SK-N-SH treated with all-trans-retinoic acid at 6 μM for 48 hours (cell line): ENCODE results near the gene FYN.
A peak's percentile ranks its signal among the peaks of the same experiment; 100 is the strongest.

Source experiments
- ATAC-seq: fragments of 200-7000 bp; cut with Tn5 transposase; 3 replicates; pipeline ENCODE4 v1.9.1; 2020; ENCODE audit warnings: mild to moderate bottlenecking, moderate library complexity
- ARNTL ChIP-seq: fragments of 450-650 bp; formaldehyde crosslinking; IDR thresholded peaks from 2 replicates; pipeline ENCODE4 v1.5.0; 2020; ENCODE audit warnings: low read depth, mild to moderate bottlenecking, moderate library complexity, borderline replicate concordance
- BACH2 ChIP-seq: fragments of 250-450 bp; sonication (Bioruptor Pico); IDR thresholded peaks from 2 replicates; pipeline ENCODE4 v1.9.0; 2021; ENCODE audit warnings: mild to moderate bottlenecking, borderline replicate concordance
- CREB5 ChIP-seq: fragments of 250-450 bp; sonication (Bioruptor Pico); IDR thresholded peaks from 2 replicates; pipeline ENCODE4 v1.5.1; 2020; ENCODE audit warnings: low read depth, mild to moderate bottlenecking, moderate library complexity
- CSDC2 ChIP-seq: fragments of 250-450 bp; sonication (Bioruptor Pico); IDR thresholded peaks from 2 replicates; pipeline ENCODE4 v1.5.0; 2020; ENCODE audit warnings: mild to moderate bottlenecking, moderate library complexity
- ESRRG ChIP-seq: fragments of 250-450 bp; sonication (Bioruptor Pico); IDR thresholded peaks from 2 replicates; pipeline ENCODE4 v1.6.1; 2021; ENCODE audit warnings: mild to moderate bottlenecking
- ISL1 ChIP-seq: fragments of 250-450 bp; sonication (Bioruptor Pico); IDR thresholded peaks from 2 replicates; pipeline ENCODE4 v2.1.2; 2022; ENCODE audit warnings: mild to moderate bottlenecking, moderate library complexity
- OSR1 ChIP-seq: fragments of 250-450 bp; sonication (Bioruptor Pico); IDR thresholded peaks from 2 replicates; pipeline ENCODE4 v1.8.0; 2022; ENCODE audit warnings: moderate library complexity, mild to moderate bottlenecking, inconsistent platforms
- PPARA ChIP-seq: fragments of 250-450 bp; sonication (Bioruptor Pico); IDR thresholded peaks from 2 replicates; pipeline ENCODE4 v1.5.0; 2020; ENCODE audit warnings: mild to moderate bottlenecking, borderline replicate concordance
- SNAI2 ChIP-seq: fragments of 250-450 bp; sonication (Bioruptor Pico); IDR thresholded peaks from 2 replicates; pipeline ENCODE4 v1.5.0; 2020; ENCODE audit warnings: mild to moderate bottlenecking, moderate library complexity
- TCF4 ChIP-seq: fragments of 250-450 bp; sonication (Bioruptor Pico); IDR thresholded peaks from 2 replicates; pipeline ENCODE4 v1.8.0; 2021; ENCODE audit warnings: mild to moderate bottlenecking, moderate library complexity, borderline replicate concordance
- TOX ChIP-seq: fragments of 250-450 bp; sonication (Bioruptor Pico); IDR thresholded peaks from 2 replicates; pipeline ENCODE4 v1.8.0; 2021; ENCODE audit warnings: mild to moderate bottlenecking, moderate library complexity, borderline replicate concordance
- ZFP3 ChIP-seq: fragments of 250-450 bp; sonication (Bioruptor Pico); IDR thresholded peaks from 2 replicates; pipeline ENCODE4 v1.5.0; 2020; ENCODE audit warnings: mild to moderate bottlenecking, moderate library complexity
- ZFP30 ChIP-seq: fragments of 450-650 bp; formaldehyde crosslinking; IDR thresholded peaks from 2 replicates; pipeline ENCODE4 v1.5.0; 2022; ENCODE audit warnings: mild to moderate bottlenecking, moderate library complexity
- ZNF565 ChIP-seq: fragments of 450-650 bp; formaldehyde crosslinking; conservative IDR thresholded peaks from 2 replicates; pipeline ENCODE4 v1.5.0; 2020; ENCODE audit warnings: low read depth, mild to moderate bottlenecking, moderate library complexity
- ZNF8 ChIP-seq: fragments of 450-650 bp; formaldehyde crosslinking; IDR thresholded peaks from 2 replicates; pipeline ENCODE4 v1.5.0; 2020; ENCODE audit warnings: mild to moderate bottlenecking, moderate library complexity
- TF ChIP-seq, protein P1 (sequence below): fragments of 250-450 bp; sonication (Bioruptor Pico); IDR thresholded peaks from 2 replicates; pipeline ENCODE4 v1.8.0; 2020; ENCODE audit warnings: mild to moderate bottlenecking, moderate library complexity, borderline replicate concordance
- TF ChIP-seq, protein P2 (sequence below): fragments of 250-450 bp; sonication (Bioruptor Pico); IDR thresholded peaks from 2 replicates; pipeline ENCODE4 v1.8.0; 2021; ENCODE audit warnings: low read depth, mild to moderate bottlenecking, moderate library complexity, borderline replicate concordance
- TF ChIP-seq, protein P3 (sequence below): fragments of 250-450 bp; sonication (Bioruptor Pico); IDR thresholded peaks from 2 replicates; pipeline ENCODE4 v1.5.1; 2021; ENCODE audit warnings: mild to moderate bottlenecking, moderate library complexity

FYN gene

GRCh38 chr6:111768431-111768770 lies 104.9 kb downstream of the FYN start (continued):
- TF ChIP-seq ZFP3 (CRISPR knock-in tag) (no peak), ESRRG (CRISPR knock-in tag) (no peak)

- TF ChIP-seq SNAI2 (no peak), BACH2 (CRISPR knock-in tag) (no peak), PPARA (CRISPR knock-in tag) (no peak), CSDC2 (CRISPR knock-in tag) (no peak), ZFP30 (no peak), ZFP3 (CRISPR knock-in tag) (no peak), TOX (no peak), ZNF8 (CRISPR knock-in tag) (no peak), ARNTL (CRISPR knock-in tag) (no peak), OSR1 (CRISPR knock-in tag) (no peak)
- TF ChIP-seq, protein P1, sequence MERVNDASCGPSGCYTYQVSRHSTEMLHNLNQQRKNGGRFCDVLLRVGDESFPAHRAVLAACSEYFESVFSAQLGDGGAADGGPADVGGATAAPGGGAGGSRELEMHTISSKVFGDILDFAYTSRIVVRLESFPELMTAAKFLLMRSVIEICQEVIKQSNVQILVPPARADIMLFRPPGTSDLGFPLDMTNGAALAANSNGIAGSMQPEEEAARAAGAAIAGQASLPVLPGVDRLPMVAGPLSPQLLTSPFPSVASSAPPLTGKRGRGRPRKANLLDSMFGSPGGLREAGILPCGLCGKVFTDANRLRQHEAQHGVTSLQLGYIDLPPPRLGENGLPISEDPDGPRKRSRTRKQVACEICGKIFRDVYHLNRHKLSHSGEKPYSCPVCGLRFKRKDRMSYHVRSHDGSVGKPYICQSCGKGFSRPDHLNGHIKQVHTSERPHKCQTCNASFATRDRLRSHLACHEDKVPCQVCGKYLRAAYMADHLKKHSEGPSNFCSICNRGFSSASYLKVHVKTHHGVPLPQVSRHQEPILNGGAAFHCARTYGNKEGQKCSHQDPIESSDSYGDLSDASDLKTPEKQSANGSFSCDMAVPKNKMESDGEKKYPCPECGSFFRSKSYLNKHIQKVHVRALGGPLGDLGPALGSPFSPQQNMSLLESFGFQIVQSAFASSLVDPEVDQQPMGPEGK, result no peak
- TF ChIP-seq, protein P2, sequence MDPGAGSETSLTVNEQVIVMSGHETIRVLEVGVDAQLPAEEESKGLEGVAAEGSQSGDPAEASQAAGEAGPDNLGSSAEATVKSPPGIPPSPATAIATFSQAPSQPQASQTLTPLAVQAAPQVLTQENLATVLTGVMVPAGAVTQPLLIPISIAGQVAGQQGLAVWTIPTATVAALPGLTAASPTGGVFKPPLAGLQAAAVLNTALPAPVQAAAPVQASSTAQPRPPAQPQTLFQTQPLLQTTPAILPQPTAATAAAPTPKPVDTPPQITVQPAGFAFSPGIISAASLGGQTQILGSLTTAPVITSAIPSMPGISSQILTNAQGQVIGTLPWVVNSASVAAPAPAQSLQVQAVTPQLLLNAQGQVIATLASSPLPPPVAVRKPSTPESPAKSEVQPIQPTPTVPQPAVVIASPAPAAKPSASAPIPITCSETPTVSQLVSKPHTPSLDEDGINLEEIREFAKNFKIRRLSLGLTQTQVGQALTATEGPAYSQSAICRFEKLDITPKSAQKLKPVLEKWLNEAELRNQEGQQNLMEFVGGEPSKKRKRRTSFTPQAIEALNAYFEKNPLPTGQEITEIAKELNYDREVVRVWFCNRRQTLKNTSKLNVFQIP, result no peak
- ATAC-seq, result no peak
These were observed 105.4 kb downstream of the FYN start for GRCh38 chr6:111767752-111768430.

DNA sequence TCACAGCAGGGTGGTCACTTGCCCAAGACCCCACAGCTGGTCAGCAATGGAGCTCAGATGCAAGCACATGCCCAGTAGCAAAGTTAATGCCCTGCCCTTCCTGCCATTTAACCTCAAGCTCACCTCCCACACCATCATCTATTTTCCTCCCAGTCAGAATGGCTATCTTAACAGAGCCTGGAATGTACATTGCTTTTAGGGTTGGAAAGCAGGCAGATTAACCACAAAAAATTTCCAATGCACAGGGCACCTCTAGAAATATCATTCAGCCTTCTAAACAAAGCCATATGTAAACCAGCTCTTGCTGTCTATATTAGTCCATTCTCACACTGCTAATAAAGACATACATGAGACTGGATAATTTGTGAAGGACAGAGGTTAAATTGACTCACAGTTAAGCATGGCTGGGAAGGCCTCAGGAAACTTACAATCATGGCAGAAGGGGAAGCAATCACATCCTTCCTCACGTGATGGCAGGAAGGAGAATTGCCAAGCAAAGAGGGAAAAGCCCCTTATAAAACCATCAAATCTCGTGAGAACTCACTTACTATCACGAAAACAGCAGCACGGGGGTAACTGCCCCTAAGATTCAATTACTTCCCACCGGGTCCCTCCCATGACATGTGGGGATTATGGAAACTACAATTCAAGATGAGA lies 106.9 kb downstream of the FYN start:
- TF ChIP-seq ZNF8 (CRISPR knock-in tag) (no peak), ISL1 (CRISPR knock-in tag) (no peak), TCF4 (CRISPR knock-in tag) (no peak), ZFP3 (CRISPR knock-in tag) (no peak), CREB5 (CRISPR knock-in tag) (no peak), SNAI2 (no peak), BACH2 (CRISPR knock-in tag) (no peak), TOX (no peak), OSR1 (CRISPR knock-in tag) (no peak), ARNTL (CRISPR knock-in tag) (no peak)
- TF ChIP-seq, protein P1, result no peak
- TF ChIP-seq, protein P3, sequence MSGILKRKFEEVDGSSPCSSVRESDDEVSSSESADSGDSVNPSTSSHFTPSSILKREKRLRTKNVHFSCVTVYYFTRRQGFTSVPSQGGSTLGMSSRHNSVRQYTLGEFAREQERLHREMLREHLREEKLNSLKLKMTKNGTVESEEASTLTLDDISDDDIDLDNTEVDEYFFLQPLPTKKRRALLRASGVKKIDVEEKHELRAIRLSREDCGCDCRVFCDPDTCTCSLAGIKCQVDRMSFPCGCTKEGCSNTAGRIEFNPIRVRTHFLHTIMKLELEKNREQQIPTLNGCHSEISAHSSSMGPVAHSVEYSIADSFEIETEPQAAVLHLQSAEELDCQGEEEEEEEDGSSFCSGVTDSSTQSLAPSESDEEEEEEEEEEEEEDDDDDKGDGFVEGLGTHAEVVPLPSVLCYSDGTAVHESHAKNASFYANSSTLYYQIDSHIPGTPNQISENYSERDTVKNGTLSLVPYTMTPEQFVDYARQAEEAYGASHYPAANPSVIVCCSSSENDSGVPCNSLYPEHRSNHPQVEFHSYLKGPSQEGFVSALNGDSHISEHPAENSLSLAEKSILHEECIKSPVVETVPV (CRISPR knock-in tag), result no peak
- peak; percentile 77 for ATAC-seq

GRCh38 chr6:111765763-111766162 lies 107.5 kb downstream of the FYN start:
- TF ChIP-seq ZNF8 (CRISPR knock-in tag) (no peak), CREB5 (CRISPR knock-in tag) (no peak), CSDC2 (CRISPR knock-in tag) (no peak), ESRRG (CRISPR knock-in tag) (no peak), SNAI2 (no peak), ZNF565 (CRISPR knock-in tag) (no peak), TCF4 (CRISPR knock-in tag) (no peak)
- TF ChIP-seq, protein P1, result no peak
- no peak for ATAC-seq
